GM10266 (cell line): ENCODE measurements around the gene SUN3.

Experiments
- DNase-seq: peaks from one replicate; pipeline ENCODE4 v3.0.0; 2012; ENCODE audit errors: extremely low spot score
- TF ChIP-seq, protein P1 (sequence below): IDR thresholded peaks from 2 replicates; pipeline ENCODE4 v1.5.1; 2012; ENCODE audit warnings: mild to moderate bottlenecking, low read depth; ENCODE audit not compliant: control insufficient read depth, insufficient read depth; ENCODE audit errors: missing control alignments

SUN3 gene, protein sequence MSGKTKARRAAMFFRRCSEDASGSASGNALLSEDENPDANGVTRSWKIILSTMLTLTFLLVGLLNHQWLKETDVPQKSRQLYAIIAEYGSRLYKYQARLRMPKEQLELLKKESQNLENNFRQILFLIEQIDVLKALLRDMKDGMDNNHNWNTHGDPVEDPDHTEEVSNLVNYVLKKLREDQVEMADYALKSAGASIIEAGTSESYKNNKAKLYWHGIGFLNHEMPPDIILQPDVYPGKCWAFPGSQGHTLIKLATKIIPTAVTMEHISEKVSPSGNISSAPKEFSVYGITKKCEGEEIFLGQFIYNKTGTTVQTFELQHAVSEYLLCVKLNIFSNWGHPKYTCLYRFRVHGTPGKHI

DNA sequence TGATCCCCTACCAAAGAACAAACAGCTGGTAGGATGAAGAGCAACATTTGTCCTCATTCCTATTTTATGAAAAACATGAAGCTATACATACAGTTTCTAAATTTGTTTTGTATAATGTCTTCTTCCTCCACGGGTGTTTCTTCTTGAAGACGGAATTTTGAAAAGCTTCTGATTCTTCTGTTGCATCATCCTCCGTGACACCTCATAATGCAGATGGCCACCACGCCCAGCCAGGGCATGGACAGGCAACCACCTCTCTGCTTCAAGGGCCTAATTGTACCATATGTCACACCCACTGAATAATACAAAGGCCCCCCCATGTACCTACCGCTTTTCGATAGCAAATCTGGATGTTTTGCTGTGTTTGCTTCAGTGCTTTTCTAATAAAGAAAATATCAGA, at the start of gene SUN3:
SUN3 (minus strand) TSS at position 170 of the 400 bp plus-strand sequence; CDS start at position 1, 169 bp downstream.
- TF ChIP-seq, protein P1, sequence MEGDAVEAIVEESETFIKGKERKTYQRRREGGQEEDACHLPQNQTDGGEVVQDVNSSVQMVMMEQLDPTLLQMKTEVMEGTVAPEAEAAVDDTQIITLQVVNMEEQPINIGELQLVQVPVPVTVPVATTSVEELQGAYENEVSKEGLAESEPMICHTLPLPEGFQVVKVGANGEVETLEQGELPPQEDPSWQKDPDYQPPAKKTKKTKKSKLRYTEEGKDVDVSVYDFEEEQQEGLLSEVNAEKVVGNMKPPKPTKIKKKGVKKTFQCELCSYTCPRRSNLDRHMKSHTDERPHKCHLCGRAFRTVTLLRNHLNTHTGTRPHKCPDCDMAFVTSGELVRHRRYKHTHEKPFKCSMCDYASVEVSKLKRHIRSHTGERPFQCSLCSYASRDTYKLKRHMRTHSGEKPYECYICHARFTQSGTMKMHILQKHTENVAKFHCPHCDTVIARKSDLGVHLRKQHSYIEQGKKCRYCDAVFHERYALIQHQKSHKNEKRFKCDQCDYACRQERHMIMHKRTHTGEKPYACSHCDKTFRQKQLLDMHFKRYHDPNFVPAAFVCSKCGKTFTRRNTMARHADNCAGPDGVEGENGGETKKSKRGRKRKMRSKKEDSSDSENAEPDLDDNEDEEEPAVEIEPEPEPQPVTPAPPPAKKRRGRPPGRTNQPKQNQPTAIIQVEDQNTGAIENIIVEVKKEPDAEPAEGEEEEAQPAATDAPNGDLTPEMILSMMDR = no peak
- no peak for DNase-seq

DNA sequence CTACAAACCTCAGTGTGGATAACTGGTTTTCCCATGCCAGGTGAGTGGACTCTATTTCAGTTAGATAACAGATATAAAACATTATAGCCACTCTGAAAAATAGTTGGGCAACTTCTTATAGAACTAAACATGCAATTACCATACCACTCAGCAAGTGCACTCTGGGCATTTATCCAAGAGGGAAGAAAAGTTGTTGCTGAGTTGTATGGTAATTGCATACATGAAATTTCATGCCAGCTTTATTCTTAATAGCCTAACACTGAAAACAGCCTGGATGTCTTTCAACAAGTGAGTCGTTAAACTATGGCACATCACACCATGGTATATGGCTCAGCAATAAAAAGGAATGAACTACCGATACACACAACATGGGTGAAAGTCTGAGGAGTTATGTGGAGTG, 49.6 kb upstream of the SUN3 start:
- no peak for DNase-seq
- TF ChIP-seq, protein P1 = no peak

DNA sequence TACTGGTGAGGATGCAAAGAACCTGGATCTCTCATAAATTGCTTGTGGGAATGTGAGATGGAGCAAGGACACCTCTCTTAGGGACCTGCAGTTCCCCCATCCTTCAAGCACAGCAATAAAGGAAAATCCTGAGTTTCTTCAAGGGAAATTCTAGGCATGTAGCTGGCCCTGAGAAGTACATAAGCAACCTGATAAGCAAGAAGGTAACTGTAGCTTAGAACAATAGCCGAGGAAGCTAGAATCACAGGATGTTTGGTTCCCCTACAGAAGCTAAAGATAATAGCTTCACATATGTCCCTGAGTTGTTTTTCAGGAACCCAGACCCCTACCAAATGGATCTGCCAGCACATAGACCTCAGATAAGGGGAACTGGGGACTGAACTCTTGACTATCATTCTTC, 48.5 kb upstream of the SUN3 start:
- TF ChIP-seq, protein P1 = no peak
- DNase-seq = no peak

DNA sequence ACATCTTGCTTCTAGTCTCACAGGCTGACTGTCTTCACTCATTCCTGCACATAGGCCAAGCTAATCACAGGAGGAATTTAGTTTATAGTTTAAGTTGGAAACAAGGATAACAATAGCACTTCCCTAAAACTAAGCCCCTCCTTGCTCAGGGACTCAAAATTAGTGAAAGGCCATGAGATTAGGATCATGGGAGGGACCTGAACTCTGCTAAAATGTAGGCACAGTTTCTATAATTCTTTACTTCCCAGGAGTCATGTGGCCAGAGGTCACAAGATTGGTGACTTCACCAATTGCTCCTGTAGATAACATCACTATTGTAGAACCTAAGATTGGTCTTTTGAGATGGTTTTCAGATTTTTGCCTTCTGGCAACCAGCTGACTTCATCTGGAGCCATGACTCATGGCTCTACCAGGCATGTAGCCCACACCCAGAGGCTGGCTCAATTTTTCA, 45.3 kb upstream of the SUN3 start:
- no peak for DNase-seq
- TF ChIP-seq, protein P1 = no peak

DNA sequence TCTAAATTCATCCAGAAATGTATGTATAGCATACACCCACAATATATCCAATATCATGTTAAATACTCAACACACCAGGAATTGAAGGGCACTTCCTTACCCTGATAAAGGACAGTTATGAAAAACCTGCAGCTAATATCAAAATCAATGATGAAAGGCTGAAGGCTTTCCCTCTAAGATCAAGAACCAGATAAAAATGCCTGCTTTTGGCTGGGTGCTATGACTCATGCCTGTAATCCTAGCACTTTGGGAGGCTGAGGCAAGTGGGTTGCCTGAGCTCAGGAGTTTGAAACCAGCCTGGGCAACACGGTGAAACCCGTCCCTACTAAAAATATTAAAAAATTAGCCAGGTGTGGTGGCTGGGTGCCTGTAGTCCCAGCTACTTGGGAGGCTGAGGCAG, 38.6 kb upstream of the SUN3 start:
- TF ChIP-seq, protein P1 = no peak
- no peak for DNase-seq

DNA sequence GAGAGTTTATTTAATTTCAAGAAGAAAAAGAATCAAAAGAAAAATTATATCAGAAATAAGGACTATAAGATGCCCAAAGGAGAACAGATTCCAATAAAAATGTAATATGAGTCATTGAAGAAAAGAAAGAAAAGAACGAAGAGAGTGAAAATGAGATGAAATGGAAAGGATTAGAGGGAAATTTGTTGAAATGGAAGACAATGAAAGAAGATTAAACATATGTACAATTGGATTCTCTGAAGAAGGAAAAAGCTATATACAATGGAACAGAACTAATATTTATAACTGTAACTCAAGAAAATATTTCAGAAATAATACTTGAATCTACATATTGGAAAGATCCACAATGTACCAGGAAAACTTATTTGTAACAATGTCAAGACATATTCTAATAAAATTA, 35.1 kb upstream of the SUN3 start:
- no peak for DNase-seq
- TF ChIP-seq, protein P1 = no peak

DNA sequence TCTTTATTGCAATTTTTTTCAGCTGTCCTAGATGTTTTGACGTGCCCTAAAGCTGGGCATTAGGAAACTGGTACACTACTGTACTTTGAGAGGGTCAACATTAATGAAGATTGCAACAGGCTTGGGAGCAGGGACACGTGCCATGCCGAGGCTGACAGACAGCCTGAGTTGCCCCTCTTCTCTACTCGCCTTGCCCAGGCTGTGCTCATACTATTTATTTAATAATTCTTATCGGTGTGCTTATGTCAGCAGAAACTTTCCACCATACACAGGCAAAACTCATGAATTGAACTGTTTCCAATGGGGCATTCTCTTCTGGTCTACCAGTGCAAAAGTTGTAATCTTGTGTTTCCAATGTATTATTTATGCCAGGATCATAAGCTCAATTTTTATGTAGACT, 30.8 kb upstream of the SUN3 start:
- no peak for DNase-seq
- TF ChIP-seq, protein P1 = no peak
